B cell (primary cell): ENCODE results near the gene LRP6. TPM values are rescaled to one million over a fixed set of nuclear protein-coding genes. Genes with fewer than 3 reads are reported as not detected.

Source experiments
- ATAC-seq: fragments of 200-7000 bp; cut with Tn5 transposase; one replicate; pipeline ENCODE4 v1.10.0; 2021; ENCODE audit warnings: low read depth, mild to moderate bottlenecking, moderate number of reproducible peaks, moderate library complexity
- CTCF ChIA-PET: fragments of 350-600 bp; sonication (Branson Sonifier 250); formaldehyde crosslinking; loops from one replicate; lab custom pipeline; 2021; ENCODE audit warnings: antibody characterized with exemption, inconsistent platforms; lab: Charles Lee
- POLR2A ChIA-PET: fragments of 350-600 bp; sonication (Branson Sonifier 250); formaldehyde crosslinking; loops from one replicate; lab custom pipeline; 2021; ENCODE audit warnings: antibody characterized with exemption; lab: Charles Lee
- DNase-seq: peaks from one replicate; pipeline ENCODE4 v3.0.0; 2013
- H2AFZ ChIP-seq: 2 replicates; pipeline ENCODE4 v1.6.1; 2012; ENCODE audit warnings: mild to moderate bottlenecking, low read depth, low read length; ENCODE audit not compliant: insufficient read depth, poor library complexity, severe bottlenecking
- H3K27ac ChIP-seq, 2 donors: 1 replicate in 1 of 2; 2 replicates in 1 of 2; pipeline ENCODE4 v1.5.1; 2012 to 2013; ENCODE audit warnings: low read length in 2 of 2, mild to moderate bottlenecking in 2 of 2, moderate library complexity in 1 of 2
- H3K27me3 ChIP-seq, 4 experiments: fragments of 200-600 bp in 1 of 4; sonication (generic) in 1 of 4; replicated peaks in 1 of 4; 1 replicate in 2 of 4; 2 replicates in 2 of 4; pipeline versions ENCODE4 v1.6.1 to v1.7.0; 2013 to 2016; ENCODE audit warnings: low read length in 3 of 4, mild to moderate bottlenecking in 2 of 4, mixed read lengths in 1 of 4, moderate library complexity in 1 of 4; ENCODE audit not compliant: insufficient read depth in 4 of 4, control insufficient read depth in 3 of 4; ENCODE audit errors: control extremely low read depth in 1 of 4
- H3K36me3 ChIP-seq, 2 experiments: replicated peaks in 1 of 2; 1 replicate in 1 of 2; 2 replicates in 1 of 2; pipeline versions ENCODE4 v1.6.1 to v1.7.1; 2013; ENCODE audit warnings: low read length in 1 of 2; ENCODE audit not compliant: insufficient read depth in 2 of 2, control insufficient read depth in 1 of 2; ENCODE audit errors: control extremely low read depth in 1 of 2, extremely low read depth in 1 of 2
- H3K4me1 ChIP-seq, 2 donors: fragments of 200-600 bp in 1 of 2; sonication (generic) in 1 of 2; 1 replicate in 1 of 2; 2 replicates in 1 of 2; pipeline versions ENCODE4 v1.5.1 to v1.6.1; 2013 to 2017; ENCODE audit warnings: low read length in 2 of 2; ENCODE audit not compliant: control insufficient read depth in 2 of 2, insufficient read depth in 2 of 2
- H3K4me2 ChIP-seq: replicated peaks from 2 replicates; pipeline ENCODE3; 2012; ENCODE audit warnings: mild to moderate bottlenecking, low read depth, low read length; ENCODE audit not compliant: poor library complexity, severe bottlenecking
- H3K4me3 ChIP-seq, 5 experiments: fragments of 200-600 bp in 1 of 5; sonication (generic) in 1 of 5; 1 replicate in 3 of 5; 2 replicates in 2 of 5; pipeline versions ENCODE4 v1.5.1 to v1.7.0; 2011 to 2016; ENCODE audit warnings: low read length in 4 of 5, mild to moderate bottlenecking in 4 of 5, low read depth in 2 of 5, control low read depth in 1 of 5, moderate library complexity in 1 of 5; ENCODE audit not compliant: insufficient read depth in 1 of 5; ENCODE audit errors: control extremely low read depth in 1 of 5, extremely low read depth in 1 of 5
- H3K79me2 ChIP-seq: fragments of 200-600 bp; sonication (generic); one replicate; pipeline ENCODE4 v1.6.0; 2016; ENCODE audit warnings: low read length; ENCODE audit not compliant: control insufficient read depth, insufficient read depth
- H3K9ac ChIP-seq: fragments of 200-600 bp; sonication (generic); 2 replicates; pipeline ENCODE4 v1.6.1; 2017; ENCODE audit warnings: mild to moderate bottlenecking, low read length, moderate library complexity
- H3K9me3 ChIP-seq, 3 donors: one replicate each; pipeline versions ENCODE4 v1.6.1 to v1.7.1; 2013; ENCODE audit warnings: low read length in 2 of 3; ENCODE audit not compliant: control insufficient read depth in 2 of 3, insufficient read depth in 1 of 3; ENCODE audit errors: control extremely low read depth in 1 of 3
- H4K20me1 ChIP-seq: 2 replicates; pipeline ENCODE4 v1.6.0; 2012; ENCODE audit warnings: mild to moderate bottlenecking, low read length; ENCODE audit not compliant: insufficient read depth, control insufficient read depth, poor library complexity, severe bottlenecking
- H3K27ac Mint-ChIP-seq: one replicate; pipeline ENCODE4 v1.8.0; 2021; ENCODE audit warnings: mixed read lengths
- H3K27me3 Mint-ChIP-seq: one replicate; pipeline ENCODE4 v1.8.0; 2021; ENCODE audit warnings: mixed read lengths
- H3K4me1 Mint-ChIP-seq: one replicate; pipeline ENCODE4 v1.8.0; 2021; ENCODE audit warnings: mixed read lengths
- H3K4me3 Mint-ChIP-seq: one replicate; pipeline ENCODE4 v1.8.0; 2021; ENCODE audit warnings: mixed read lengths
- H3K9me3 Mint-ChIP-seq: one replicate; pipeline ENCODE4 v1.8.0; 2022; ENCODE audit warnings: mixed read lengths; ENCODE audit not compliant: insufficient read depth
- CTCF ChIP-seq: fragments of 200-600 bp; IDR thresholded peaks from one replicate; pipeline ENCODE4 v1.8.0; 2022; ENCODE audit warnings: antibody characterized with exemption, mild to moderate bottlenecking
- EZH2 ChIP-seq: IDR thresholded peaks from 2 replicates; pipeline ENCODE4 v1.6.1; 2012; ENCODE audit warnings: borderline replicate concordance, low read depth, mild to moderate bottlenecking, moderate library complexity, low read length; ENCODE audit not compliant: insufficient read depth, poor library complexity, severe bottlenecking
- WGBS: methylation state at CpG from one replicate; pipeline ENCODE4 v1.1.5; 2013; ENCODE audit warnings: missing lambda C conversion rate; ENCODE audit not compliant: insufficient coverage; 5-methylcytosine and 5-hydroxymethylcytosine counted together
- intact Hi-C: fragments of 100-400 bp; cut with micrococcal nuclease; formaldehyde crosslinking; loops from one replicate; pipeline ENCODE4 v1.10.0; 2022
- polyA plus RNA-seq: library from polyadenylated mRNA; depleted of rRNA; stranded (reverse); fragments of >200 nt; gene quantifications from 2 replicates; pipeline ENCODE4 v1.2.3, GENCODE V29; 2012
- total RNA-seq, 2 donors: library from RNA; stranded (reverse); fragments of 120-200 nt in 1 of 2; gene quantifications; 1 replicate in 1 of 2; 2 replicates in 1 of 2; pipeline versions ENCODE4 v1.2.3 to v1.2.4, GENCODE V29; 2013 to 2022

The LRP6 gene
- total and polyA plus RNA-seq, 2 donors (not counting 1 experiment from before 2014, with no cell fraction given) = 0.34 to 2.8 TPM

GRCh38 chr12:12126551-12126950, 140.3 kb downstream of the LRP6 start:
- Mint-ChIP-seq H3K27me3 (peaks cover 3% of the 10 kb centered on the region), H3K9me3 (no peaks in the 10 kb centered on the region), H3K4me3 (no peak overlapping the region), H3K4me1 (no peaks in the 10 kb centered on the region), H3K27ac (no peak overlapping the region)
- Histone ChIP-seq H3K9ac (no peak overlapping the region), H3K27me3 (no peaks in the 10 kb centered on the region), H3K9me3 (no peaks in the 10 kb centered on the region), H4K20me1 (no peaks in the 10 kb centered on the region), H3K36me3 (peaks cover 0 to 4% of the 10 kb centered on the region in 2 experiments), H3K79me2 (no peaks in the 10 kb centered on the region), H3K4me3 (no peak overlapping the region), H2AFZ (no peak overlapping the region), H3K4me2 (no peak overlapping the region), H3K4me1 (no peaks in the 10 kb centered on the region), H3K27ac (no peak overlapping the region)
- TF ChIP-seq EZH2 (no peak), CTCF (no peak)
- ChIA-PET CTCF (interaction anchor here (1.4 kb wide), 1 partner anchor 94 kb away, joined by 3 read pairs; no protein-coding TSS in a partner anchor), POLR2A (no interaction called here)
- WGBS = 80% methylated on average over 1 of the region's 4 CpGs
- DNase-seq = no peak
- no peak for ATAC-seq
- intact Hi-C loops = no loop called here

- Histone ChIP-seq H3K9me3 (no peaks in the 10 kb centered on the region), H3K9ac (no peak overlapping the region), H3K4me1 (no peaks in the 10 kb centered on the region), H4K20me1 (no peaks in the 10 kb centered on the region), H3K4me2 (no peak overlapping the region), H3K4me3 (no peak overlapping the region), H3K27me3 (no peaks in the 10 kb centered on the region), H3K79me2 (no peaks in the 10 kb centered on the region), H2AFZ (no peak overlapping the region), H3K36me3 (peaks cover 0 to 4% of the 10 kb centered on the region in 2 experiments), H3K27ac (no peak overlapping the region)
- no peaks in the 10 kb centered on the region for H3K9me3 Mint-ChIP-seq
- no CpG with 5 or more reads among the region's 3 CpGs for WGBS
- no peak for TF ChIP-seq EZH2
- no peak for TF ChIP-seq CTCF
- POLR2A ChIA-PET = no interaction called here
- CTCF ChIA-PET = no interaction called here
- no peak overlapping the region for H3K27ac Mint-ChIP-seq
- ATAC-seq = no peak
- intact Hi-C loops = no loop called here
- no peak overlapping the region for H3K4me3 Mint-ChIP-seq
- H3K4me1 Mint-ChIP-seq = no peaks in the 10 kb centered on the region
- no peaks in the 10 kb centered on the region for H3K27me3 Mint-ChIP-seq
- no peak for DNase-seq
These were observed 143.7 kb downstream of the LRP6 start for GRCh38 chr12:12123036-12123604.
